Thyroid gland (tissue), 4 donors: ENCODE results near the gene LDAH. TPM values are rescaled to one million over a fixed set of nuclear protein-coding genes. Genes with fewer than 3 reads are reported as not detected.

ENCODE experiments used
- DNase-seq, 2 donors: peaks; one replicate each; pipeline ENCODE4 v3.0.0-alpha.2; 2019
- H3K27ac ChIP-seq, 3 donors: fragments of 200-600 bp; sonication (generic); 1 replicate in 2 of 3; 2 replicates in 1 of 3; pipeline ENCODE4 v1.5.1; 2016 to 2019; ENCODE audit warnings: mild to moderate bottlenecking in 1 of 3, moderate library complexity in 1 of 3
- H3K27me3 ChIP-seq: fragments of 200-600 bp; sonication (generic); one replicate; pipeline ENCODE4 v1.5.1; 2019
- H3K36me3 ChIP-seq, 2 donors: fragments of 200-600 bp; sonication (generic); one replicate each; pipeline ENCODE4 v1.5.1; 2016 to 2019
- H3K4me1 ChIP-seq, 2 donors: fragments of 200-600 bp; sonication (generic); one replicate each; pipeline ENCODE4 v1.5.1; 2017 to 2019
- H3K4me3 ChIP-seq, 3 donors: fragments of 200-600 bp; sonication (generic); replicated peaks in 1 of 3; 1 replicate in 2 of 3; 2 replicates in 1 of 3; pipeline ENCODE4 v1.5.1; 2016; ENCODE audit warnings: mild to moderate bottlenecking in 1 of 3
- H3K9me3 ChIP-seq: fragments of 200-600 bp; sonication (generic); one replicate; pipeline ENCODE4 v1.5.1; 2017
- CTCF ChIP-seq, 6 experiments: fragments of 200-600 bp in 3 of 6; fragments of 450-650 bp in 3 of 6; sonication (generic) in 3 of 6; IDR thresholded peaks; one replicate each; pipeline ENCODE4 v1.5.1; 2016 to 2019; ENCODE audit warnings: antibody characterized with exemption in 6 of 6, mild to moderate bottlenecking in 2 of 6, inconsistent platforms in 1 of 6, moderate library complexity in 1 of 6
- POLR2A ChIP-seq, 2 donors: fragments of 450-650 bp; IDR thresholded peaks; one replicate each; pipeline ENCODE4 v1.6.1; 2017; ENCODE audit warnings: antibody characterized with exemption in 2 of 2, mild to moderate bottlenecking in 2 of 2, moderate library complexity in 1 of 2
- WGBS, 2 donors: methylation state at CpG; one replicate each; pipeline ENCODE4 v1.1.5; 2017; 5-methylcytosine and 5-hydroxymethylcytosine counted together
- intact Hi-C: fragments of 100-400 bp; cut with DNase I; formaldehyde crosslinking; loops from one replicate; pipeline ENCODE4 v1.15.1; 2023
- total RNA-seq, 4 donors: library from RNA; depleted of rRNA; stranded (reverse); fragments of >200 nt; gene quantifications; one replicate each; pipeline ENCODE4 v1.2.3, GENCODE V29; 2016

Gene LDAH
- total RNA-seq, 4 donors from 2014 or later: 11.6 to 17.2 (median 16.2) TPM

- peaks cover 0 to 6% of the 10 kb centered on the region in 2 donors for H3K36me3 ChIP-seq
- no peak overlapping the region for H3K4me3 ChIP-seq
- WGBS, 2 donors: 90 to 91% methylated on average over 6 of the region's 6 CpGs
- no peak overlapping the region for H3K27ac ChIP-seq
- H3K4me1 ChIP-seq: no peaks in the 10 kb centered on the region
- H3K9me3 ChIP-seq: no peaks in the 10 kb centered on the region
- DNase-seq: no peak
- H3K27me3 ChIP-seq: no peaks in the 10 kb centered on the region
- intact Hi-C loops: no loop called here
- TF ChIP-seq CTCF (IDR thresholded peaks at IDR 0.05) (no peak), POLR2A (IDR thresholded peaks at IDR 0.05) (no peak)
These were observed 131.7 kb downstream of the LDAH start for GRCh38 chr2:20691076-20691734.

GRCh38 chr2:20689428-20690264 is 133.3 kb downstream of the LDAH start:
- intact Hi-C loops: no loop called here
- peaks cover 0 to 10% of the 10 kb centered on the region in 2 donors for H3K36me3 ChIP-seq
- TF ChIP-seq CTCF (IDR thresholded peaks at IDR 0.05) (no peak), POLR2A (IDR thresholded peaks at IDR 0.05) (no peak)
- no peaks in the 10 kb centered on the region for H3K27me3 ChIP-seq
- no peak overlapping the region for H3K27ac ChIP-seq
- H3K4me1 ChIP-seq: no peaks in the 10 kb centered on the region
- no peak overlapping the region for H3K4me3 ChIP-seq
- no peaks in the 10 kb centered on the region for H3K9me3 ChIP-seq
- DNase-seq: no peak
- 89 to 96% methylated on average over 11 of the region's 11 CpGs for WGBS, 2 donors

- TF ChIP-seq POLR2A (IDR thresholded peaks at IDR 0.05): no peak
- no peak for TF ChIP-seq CTCF (IDR thresholded peaks at IDR 0.05)
- H3K27me3 ChIP-seq: no peaks in the 10 kb centered on the region
- no peaks in the 10 kb centered on the region for H3K4me1 ChIP-seq
These were observed 135.6 kb downstream of the LDAH start for GRCh38 chr2:20687260-20687832.

GRCh38 chr2:20684581-20685063 is 138.3 kb downstream of the LDAH start:
- TF ChIP-seq CTCF (IDR thresholded peaks at IDR 0.05) (no peak), POLR2A (IDR thresholded peaks at IDR 0.05) (no peak)
- no peaks in the 10 kb centered on the region for H3K27me3 ChIP-seq
- DNase-seq: no peak
- H3K4me3 ChIP-seq: no peak overlapping the region
- no peaks in the 10 kb centered on the region for H3K4me1 ChIP-seq
- intact Hi-C loops: no loop called here
- no peak overlapping the region for H3K27ac ChIP-seq
- peaks cover 0 to 10% of the 10 kb centered on the region in 2 donors for H3K36me3 ChIP-seq
- 92 to 95% methylated on average over 6 of the region's 6 CpGs for WGBS, 2 donors
- no peaks in the 10 kb centered on the region for H3K9me3 ChIP-seq

More at GRCh38 chr2:20687260-20687832, 135.6 kb downstream of the LDAH start:
- no peak overlapping the region for H3K27ac ChIP-seq
- WGBS, 2 donors: 94 to 97% methylated on average over 4 of the region's 4 CpGs
- H3K9me3 ChIP-seq: no peaks in the 10 kb centered on the region
- DNase-seq: no peak
- peaks cover 0 to 10% of the 10 kb centered on the region in 2 donors for H3K36me3 ChIP-seq
- intact Hi-C loops: no loop called here
- no peak overlapping the region for H3K4me3 ChIP-seq
